GM18870 (cell line): ENCODE results near the gene MPLKIP.
"Not testable (repeated sequence)": the region's sequence is repeated elsewhere in the genome, so short reads cannot be mapped to it uniquely, and the experiment has no call there.

ENCODE experiments used
- ATAC-seq: cut with Tn5 transposase; IDR thresholded peaks from one replicate; pipeline ENCODE4 v1.9.1; 2021; ENCODE audit warnings: moderate library complexity; ENCODE audit not compliant: unreplicated experiment

The MPLKIP gene

GRCh38 chr7:40133561-40134427 is 628 bp downstream of the MPLKIP start:
- ATAC-seq, result no peak

GRCh38 chr7:40122940-40123254 is 11.5 kb downstream of the MPLKIP start:
- no peak for ATAC-seq

GRCh38 chr7:40122100-40122939 is 12.1 kb downstream of the MPLKIP start:
- not testable (repeated sequence) for ATAC-seq

DNA sequence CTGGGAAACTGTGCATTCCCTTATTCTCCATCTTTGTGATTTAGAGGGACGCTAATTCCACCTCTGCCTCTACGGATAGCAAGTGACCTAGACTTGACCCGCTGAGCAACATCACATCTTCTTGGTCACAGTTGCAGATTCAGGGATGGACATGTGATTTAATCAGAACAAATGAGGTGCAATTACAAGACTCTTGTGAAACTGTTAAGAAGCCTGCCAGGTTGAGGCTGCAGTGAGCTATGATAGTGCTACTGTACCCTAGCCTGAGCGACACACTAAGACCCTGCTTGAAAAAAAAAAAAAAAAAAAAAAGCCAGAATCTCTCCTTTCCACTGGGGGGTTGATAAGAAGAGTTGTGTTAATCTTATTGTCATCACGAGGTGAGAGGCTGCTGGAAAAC is 14.4 kb downstream of the MPLKIP start:
- ATAC-seq, result no peak

DNA sequence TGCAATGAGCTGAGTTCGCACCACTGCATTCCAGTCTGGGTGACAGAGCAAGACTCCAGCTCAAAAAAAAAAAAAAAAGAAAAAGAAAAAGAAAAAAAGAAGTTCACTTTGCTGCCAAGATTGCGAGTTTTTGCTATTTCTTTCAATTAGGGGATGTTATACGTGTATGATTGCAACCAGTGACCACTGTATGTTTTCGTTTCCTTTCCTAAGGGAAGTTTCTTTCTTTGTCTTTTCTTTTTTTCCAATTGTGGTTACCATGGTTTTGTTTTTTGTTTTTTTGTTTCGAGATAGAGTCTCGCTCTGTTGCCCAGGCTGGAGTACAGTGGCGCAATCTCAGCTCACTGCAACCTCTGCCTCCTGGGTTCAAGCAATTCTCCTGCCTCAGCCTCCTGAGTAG is 16.2 kb downstream of the MPLKIP start:
- ATAC-seq, result not testable (repeated sequence)

DNA sequence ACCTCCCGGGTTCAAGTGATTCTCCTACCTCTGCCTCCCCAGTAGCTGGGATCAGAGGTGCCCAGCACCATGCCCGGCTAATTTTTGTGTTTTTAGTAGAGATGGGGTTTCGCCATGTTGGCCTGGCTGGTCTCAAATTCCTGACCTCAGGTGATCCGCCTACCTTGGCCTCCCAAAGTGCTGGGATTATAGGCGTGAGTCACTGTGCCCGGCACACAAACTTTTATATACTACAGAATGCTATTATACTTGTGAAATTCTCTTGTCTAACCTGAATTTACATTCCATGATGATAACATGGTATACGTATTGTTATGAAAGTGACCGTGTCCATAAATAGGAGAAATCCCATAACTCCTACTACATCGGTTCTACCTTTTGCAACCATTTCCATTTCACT is 17.2 kb downstream of the MPLKIP start:
- not testable (repeated sequence) for ATAC-seq

- no peak for ATAC-seq
Measured at GRCh38 chr7:40115936-40116335, 18.5 kb downstream of the MPLKIP start.

GRCh38 chr7:40105879-40106473 is 28.4 kb downstream of the MPLKIP start:
- ATAC-seq, result no peak

DNA sequence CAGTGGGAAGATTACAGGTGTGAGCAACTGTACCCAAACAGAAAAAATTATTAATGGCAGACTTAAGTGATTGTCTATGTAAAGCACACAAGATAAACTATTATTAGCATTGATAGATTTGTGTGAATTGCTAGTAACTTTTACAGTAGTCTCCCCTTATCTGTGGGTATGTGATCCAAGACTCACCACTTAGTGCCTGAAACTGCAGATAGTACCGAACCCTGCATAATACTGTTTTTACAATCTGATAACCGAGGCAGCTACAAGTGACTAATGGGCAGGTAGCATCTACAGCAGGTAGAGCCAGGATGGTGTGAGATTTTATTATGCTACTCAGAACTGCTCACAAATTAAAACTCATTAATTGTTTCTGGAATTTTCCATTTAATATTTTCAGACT is 31.5 kb downstream of the MPLKIP start:
- no peak for ATAC-seq

DNA sequence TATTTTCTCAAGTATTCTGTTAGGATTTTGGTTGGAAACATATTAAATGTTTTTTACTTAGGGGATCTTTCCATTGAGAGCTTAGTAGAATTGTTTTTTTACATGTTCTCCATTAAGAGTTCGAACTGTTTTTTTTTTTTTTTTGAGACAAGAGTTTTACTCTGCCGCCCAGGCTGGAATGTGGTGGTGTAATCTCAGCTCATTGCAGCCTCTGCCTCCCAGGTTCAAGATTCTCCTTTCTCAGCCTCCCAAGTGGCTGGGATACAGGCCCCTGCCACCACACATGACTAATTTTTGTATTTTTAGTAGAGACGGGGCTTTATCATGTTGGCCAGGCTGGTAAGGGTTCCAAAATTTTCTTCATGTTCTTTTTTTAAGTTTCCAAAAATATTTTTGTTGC is 33.2 kb downstream of the MPLKIP start:
- no peak for ATAC-seq

DNA sequence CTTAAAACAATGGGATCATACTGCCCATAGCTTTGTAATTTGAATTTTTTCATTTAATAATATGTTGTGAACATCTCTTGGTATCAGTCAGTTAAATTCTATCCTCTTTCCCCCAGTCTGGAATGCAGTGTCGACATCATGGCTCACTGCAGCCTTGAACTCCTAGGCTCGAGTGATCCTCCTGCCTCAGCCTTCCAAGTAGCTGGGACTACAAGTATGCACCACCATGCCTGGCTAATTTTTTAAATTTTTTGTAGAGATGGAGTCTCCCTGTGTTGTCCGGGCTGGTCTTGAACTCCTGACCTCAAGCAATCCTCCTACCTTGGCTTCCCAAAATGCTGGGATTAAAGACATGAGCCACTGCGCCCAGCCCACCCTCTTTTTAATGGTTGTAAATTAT is 34.6 kb downstream of the MPLKIP start:
- no peak for ATAC-seq

- no peak for ATAC-seq
Measured at GRCh38 chr7:40098810-40099209, 35.6 kb downstream of the MPLKIP start.

GRCh38 chr7:40097728-40098127 is 36.7 kb downstream of the MPLKIP start:
- ATAC-seq, result no peak

DNA sequence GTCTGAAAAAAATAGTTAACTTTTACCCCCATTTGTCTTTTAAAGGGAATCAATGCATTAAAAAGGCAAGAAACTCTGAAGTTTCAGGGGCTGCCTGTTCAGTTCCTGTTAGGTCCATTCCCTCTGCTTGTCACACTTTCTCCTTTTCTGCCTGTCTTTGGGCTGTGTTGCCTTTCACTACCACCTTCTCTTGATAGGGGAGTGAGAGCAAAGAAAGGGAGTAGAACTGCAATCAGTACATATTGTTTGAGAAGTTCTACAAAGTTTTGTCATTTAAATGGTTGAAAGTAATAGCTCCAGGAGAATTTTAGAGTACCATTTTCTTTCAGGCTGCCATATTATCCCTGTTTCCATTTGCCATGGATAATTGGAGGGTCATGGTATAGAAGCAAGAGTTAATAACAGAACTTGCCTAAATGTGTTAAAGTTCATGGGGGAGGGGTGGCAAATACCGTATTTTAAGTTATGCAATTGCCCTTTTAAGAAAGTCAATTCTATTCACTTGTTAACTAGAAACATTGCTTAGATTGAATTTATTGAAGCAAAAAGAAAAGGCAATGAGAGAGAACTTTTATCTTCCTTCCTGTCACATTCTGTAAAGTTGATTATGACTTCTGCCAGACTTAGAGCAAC is 38.6 kb downstream of the MPLKIP start:
- no peak for ATAC-seq

- no peak for ATAC-seq
Measured at GRCh38 chr7:40095230-40095629, 39.2 kb downstream of the MPLKIP start.

- no peak for ATAC-seq
Measured at GRCh38 chr7:40093631-40094350, 40.6 kb downstream of the MPLKIP start.

DNA sequence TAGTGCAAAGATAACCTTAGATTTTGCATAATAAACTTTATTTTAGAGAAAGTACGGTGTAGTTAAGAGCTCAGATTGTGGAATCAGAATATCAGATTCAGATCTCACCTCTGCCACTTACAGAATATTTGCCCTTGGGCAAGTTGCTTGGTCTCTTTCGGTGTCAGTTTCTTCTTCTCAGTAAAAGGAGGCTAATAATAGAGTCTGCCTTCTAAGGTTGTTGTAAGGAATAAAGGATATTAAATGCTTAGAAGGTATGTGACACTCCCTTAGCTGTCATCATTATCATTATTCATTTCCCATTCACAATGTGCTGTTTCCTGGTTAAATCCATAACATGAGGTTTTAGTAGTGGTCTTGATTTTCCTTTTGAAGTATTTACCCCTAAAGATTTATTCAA is 42.2 kb downstream of the MPLKIP start:
- ATAC-seq, result no peak

DNA sequence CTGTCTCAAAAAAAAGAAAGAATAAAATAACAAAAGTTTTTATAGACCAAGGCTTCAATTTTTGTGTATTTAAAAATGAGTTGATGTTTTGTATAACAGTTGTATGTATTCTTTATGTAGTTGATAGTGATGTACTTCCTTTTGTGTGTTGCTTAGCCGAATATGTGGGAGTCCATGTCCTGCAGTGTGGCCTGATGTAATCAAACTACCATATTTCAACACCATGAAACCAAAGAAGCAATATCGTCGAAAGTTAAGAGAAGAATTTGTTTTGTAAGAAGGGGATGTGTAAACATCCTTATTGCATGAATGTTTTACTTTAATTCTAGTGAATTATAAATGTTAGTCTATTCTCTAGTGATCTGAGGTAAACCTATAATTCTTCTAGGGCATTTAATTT is 56.6 kb downstream of the MPLKIP start:
- ATAC-seq, result no peak
